ENCODE measurements around the gene PPP2R5D. TPM values are rescaled to one million over a fixed set of nuclear protein-coding genes. Genes with fewer than 3 reads are reported as not detected.

Gene PPP2R5D
- total and polyA plus RNA-seq, 7 donors: 26.7 to 41.5 (median 35.5) TPM

DNA sequence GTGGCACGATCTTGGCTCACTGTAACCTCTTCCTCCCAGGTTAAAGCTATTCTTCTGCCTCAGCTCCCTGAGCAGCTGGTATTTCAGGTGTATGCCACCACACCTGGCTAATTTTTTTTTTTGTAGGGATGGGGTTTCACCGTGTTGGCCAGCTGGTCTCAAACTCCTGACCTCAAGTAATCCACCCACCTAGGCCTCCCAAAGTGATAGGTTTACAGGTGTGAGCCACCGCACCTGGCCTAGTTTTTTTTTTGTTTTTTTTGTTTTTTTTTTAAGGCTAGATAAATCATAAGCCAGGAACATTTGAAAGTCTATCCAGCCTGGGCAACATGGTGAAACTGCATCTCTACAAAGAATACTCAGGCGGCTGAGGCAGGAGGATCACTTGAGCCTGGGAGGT is 48.0 kb downstream of the PPP2R5D start:
- H3K27me3 ChIP-seq: no peaks in the 10 kb centered on the region
- no peak for DNase-seq
- TF ChIP-seq POLR2AphosphoS5 (IDR thresholded peaks at IDR 0.05) (no peak), EP300 (IDR thresholded peaks at IDR 0.05) (no peak)
- peaks cover 19 to 84% (median 36%) of the 10 kb centered on the region in 4 donors for H3K36me3 ChIP-seq
- H3K4me3 ChIP-seq: no peak overlapping the region
- no peak overlapping the region for H3K27ac ChIP-seq
- no peaks in the 10 kb centered on the region for H3K9me3 ChIP-seq
- intact Hi-C loops (cut with DNase I): no loop called here
- no peaks in the 10 kb centered on the region for H3K4me1 ChIP-seq
- 85 to 90% methylated on average over 4 of the region's 4 CpGs for WGBS, 2 donors

DNA sequence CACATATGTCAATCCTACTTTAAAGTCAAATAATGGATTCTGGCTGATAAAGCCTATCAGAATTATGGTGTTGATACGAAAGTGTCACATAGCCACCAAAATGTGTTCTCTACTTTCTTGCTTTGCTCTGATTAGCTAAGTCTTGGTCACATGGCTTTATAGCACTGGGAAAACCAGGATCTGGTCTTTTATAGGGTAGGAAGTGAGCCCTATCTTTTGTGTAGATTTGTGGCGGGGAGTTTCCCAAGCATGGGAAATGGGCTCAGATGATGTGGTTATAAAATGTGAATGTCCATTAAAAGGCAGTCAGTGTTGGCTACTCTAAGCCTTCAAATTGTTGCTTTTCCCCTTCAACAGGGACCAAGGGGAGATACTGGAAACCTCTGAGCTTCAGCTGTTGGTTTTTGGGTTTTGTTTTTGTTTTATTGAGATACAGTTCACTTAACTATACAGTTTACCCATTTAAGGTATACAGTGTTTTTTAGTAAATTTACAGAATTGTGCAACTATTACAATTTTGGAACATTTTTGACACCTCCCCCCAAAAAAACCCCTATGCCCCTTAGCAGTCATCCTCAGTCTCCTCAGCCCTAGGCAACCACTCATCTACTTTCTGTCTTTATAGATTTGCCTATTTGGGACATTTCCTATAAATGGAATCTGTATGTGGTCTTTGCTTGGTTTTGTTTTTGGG is 49.3 kb downstream of the PPP2R5D start:
- no peaks in the 10 kb centered on the region for H3K27me3 ChIP-seq
- H3K4me1 ChIP-seq: no peaks in the 10 kb centered on the region
- H3K27ac ChIP-seq: no peak overlapping the region
- WGBS, 2 donors: 84 to 87% methylated on average over 2 of the region's 2 CpGs
- no peak overlapping the region for H3K4me3 ChIP-seq
- intact Hi-C loops (cut with DNase I): no loop called here
- no peak for DNase-seq
- no peaks in the 10 kb centered on the region for H3K9me3 ChIP-seq
- H3K36me3 ChIP-seq: peaks cover 24 to 84% (median 33%) of the 10 kb centered on the region in 4 donors
- TF ChIP-seq POLR2AphosphoS5 (IDR thresholded peaks at IDR 0.05): no peak
- TF ChIP-seq, protein P1, sequence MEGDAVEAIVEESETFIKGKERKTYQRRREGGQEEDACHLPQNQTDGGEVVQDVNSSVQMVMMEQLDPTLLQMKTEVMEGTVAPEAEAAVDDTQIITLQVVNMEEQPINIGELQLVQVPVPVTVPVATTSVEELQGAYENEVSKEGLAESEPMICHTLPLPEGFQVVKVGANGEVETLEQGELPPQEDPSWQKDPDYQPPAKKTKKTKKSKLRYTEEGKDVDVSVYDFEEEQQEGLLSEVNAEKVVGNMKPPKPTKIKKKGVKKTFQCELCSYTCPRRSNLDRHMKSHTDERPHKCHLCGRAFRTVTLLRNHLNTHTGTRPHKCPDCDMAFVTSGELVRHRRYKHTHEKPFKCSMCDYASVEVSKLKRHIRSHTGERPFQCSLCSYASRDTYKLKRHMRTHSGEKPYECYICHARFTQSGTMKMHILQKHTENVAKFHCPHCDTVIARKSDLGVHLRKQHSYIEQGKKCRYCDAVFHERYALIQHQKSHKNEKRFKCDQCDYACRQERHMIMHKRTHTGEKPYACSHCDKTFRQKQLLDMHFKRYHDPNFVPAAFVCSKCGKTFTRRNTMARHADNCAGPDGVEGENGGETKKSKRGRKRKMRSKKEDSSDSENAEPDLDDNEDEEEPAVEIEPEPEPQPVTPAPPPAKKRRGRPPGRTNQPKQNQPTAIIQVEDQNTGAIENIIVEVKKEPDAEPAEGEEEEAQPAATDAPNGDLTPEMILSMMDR (IDR thresholded peaks at IDR 0.05): no peak
- no peak for TF ChIP-seq EP300 (IDR thresholded peaks at IDR 0.05)

DNA sequence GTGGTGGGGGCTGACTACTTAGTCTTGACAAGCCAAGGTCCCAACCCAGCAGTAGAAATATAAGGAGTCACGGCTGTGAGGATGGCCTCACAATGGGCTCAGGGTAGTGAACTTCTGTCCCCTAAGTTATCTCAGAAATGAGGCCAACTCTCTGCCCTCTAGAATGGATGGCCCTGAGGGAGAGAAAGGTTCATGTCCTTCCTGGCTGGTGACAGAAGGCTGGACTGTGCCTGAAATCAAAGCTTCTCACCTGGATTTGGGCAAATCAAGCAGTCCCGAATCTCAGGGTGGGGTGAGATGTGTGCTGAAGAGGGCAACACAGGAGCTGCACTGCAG is 49.8 kb downstream of the PPP2R5D start:
- TF ChIP-seq EP300 (IDR thresholded peaks at IDR 0.05) (no peak), POLR2A (IDR thresholded peaks at IDR 0.05) (no peak), POLR2AphosphoS5 (IDR thresholded peaks at IDR 0.05) (no peak)
- TF ChIP-seq, protein P1 (IDR thresholded peaks at IDR 0.05): no peak
- H3K4me3 ChIP-seq: no peak overlapping the region
- no peaks in the 10 kb centered on the region for H3K27me3 ChIP-seq
- no peak overlapping the region for H3K27ac ChIP-seq
- DNase-seq: no peak
- H3K9me3 ChIP-seq: no peaks in the 10 kb centered on the region
- intact Hi-C loops (cut with DNase I): no loop called here
- no peaks in the 10 kb centered on the region for H3K4me1 ChIP-seq
- WGBS, 2 donors: 92 to 95% methylated on average over 2 of the region's 2 CpGs
- H3K36me3 ChIP-seq: peaks cover 18 to 84% (median 28%) of the 10 kb centered on the region in 4 donors

DNA sequence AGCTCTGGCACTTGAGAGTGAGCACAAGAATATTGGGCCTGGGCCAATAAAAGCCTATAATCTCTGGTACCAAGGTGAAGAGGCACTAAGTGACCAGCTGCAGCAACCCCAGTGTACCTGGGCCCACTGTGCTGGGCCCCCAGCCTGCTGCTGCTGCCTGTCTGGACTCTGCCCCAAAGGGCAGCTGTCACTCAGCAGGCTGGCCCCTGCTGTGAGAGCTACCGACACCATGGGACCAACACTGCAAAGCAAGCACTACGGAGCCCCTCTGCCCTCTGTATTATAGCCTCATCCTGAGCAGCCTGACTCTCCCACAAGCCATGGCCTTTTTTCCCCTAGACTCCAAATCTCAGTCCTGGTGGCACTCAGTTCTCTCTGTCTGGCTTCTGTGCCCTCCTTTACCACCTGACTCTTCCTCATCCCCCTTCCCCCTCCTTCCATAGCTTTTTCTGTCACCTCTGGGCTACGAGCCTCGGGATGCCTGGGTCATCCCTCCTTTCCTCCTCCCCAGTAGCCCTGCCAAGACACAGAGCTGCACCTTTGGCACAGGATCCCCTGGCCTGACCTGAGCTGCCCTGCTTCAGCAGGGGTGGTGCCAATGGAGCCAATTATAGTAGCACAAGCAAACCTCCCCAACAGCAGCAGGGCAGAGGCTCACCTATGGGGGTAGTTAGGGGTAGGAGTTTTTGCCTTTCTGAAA is 51.3 kb downstream of the PPP2R5D start:
- H3K27me3 ChIP-seq: no peaks in the 10 kb centered on the region
- WGBS, 2 donors: 77 to 89% methylated on average over 4 of the region's 4 CpGs
- H3K9me3 ChIP-seq: no peaks in the 10 kb centered on the region
- no peak for TF ChIP-seq POLR2AphosphoS5 (IDR thresholded peaks at IDR 0.05)
- TF ChIP-seq, protein P1 (IDR thresholded peaks at IDR 0.05): no peak
- no peak for TF ChIP-seq EP300 (IDR thresholded peaks at IDR 0.05)
- no peak for TF ChIP-seq POLR2A (IDR thresholded peaks at IDR 0.05)
- H3K4me3 ChIP-seq: no peak overlapping the region
- H3K27ac ChIP-seq: no peak overlapping the region
- intact Hi-C loops (cut with DNase I): no loop called here
- no peaks in the 10 kb centered on the region for H3K4me1 ChIP-seq
- peaks cover 13 to 77% (median 18%) of the 10 kb centered on the region in 4 donors for H3K36me3 ChIP-seq
- DNase-seq: no peak

DNA sequence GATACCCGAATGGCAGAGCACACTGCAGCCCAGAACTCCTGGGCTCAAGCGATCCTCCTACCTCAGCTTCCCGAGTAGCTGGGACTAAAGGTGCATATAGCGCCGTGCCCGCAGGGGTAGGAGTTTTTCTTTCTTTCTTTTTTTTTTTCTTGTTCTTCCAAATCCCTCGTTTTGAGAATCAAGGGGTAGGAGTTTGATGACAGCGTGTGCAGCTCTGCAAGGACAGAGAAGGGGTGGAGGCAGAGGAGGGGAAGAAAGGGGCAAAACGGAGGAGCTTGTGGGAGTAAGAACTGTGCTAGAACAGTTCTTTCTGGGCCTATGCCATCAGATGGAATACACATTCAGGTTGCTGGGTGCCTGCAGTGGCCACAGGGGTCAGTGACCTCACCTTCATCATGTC is 52.3 kb downstream of the PPP2R5D start:
- Histone ChIP-seq H3K9me3 (no peaks in the 10 kb centered on the region), H3K27ac (no peak overlapping the region), H3K27me3 (no peaks in the 10 kb centered on the region), H3K4me3 (no peak overlapping the region), H3K4me1 (no peaks in the 10 kb centered on the region), H3K36me3 (peaks cover 13 to 74% (median 21%) of the 10 kb centered on the region in 4 donors)
- intact Hi-C loops (cut with DNase I): no loop called here
- no peak for DNase-seq
- WGBS, 2 donors: 90 to 94% methylated on average over 9 of the region's 9 CpGs
- TF ChIP-seq EP300 (IDR thresholded peaks at IDR 0.05) (no peak), POLR2AphosphoS5 (IDR thresholded peaks at IDR 0.05) (no peak), POLR2A (IDR thresholded peaks at IDR 0.05) (no peak)
- TF ChIP-seq, protein P1 (IDR thresholded peaks at IDR 0.05): no peak

Measured in sigmoid colon (tissue), 7 donors.